Measurements from ENCODE around the gene DPM2. TPM values are rescaled to one million over a fixed set of nuclear protein-coding genes. Genes with fewer than 3 reads are reported as not detected.

The DPM2 gene, protein sequence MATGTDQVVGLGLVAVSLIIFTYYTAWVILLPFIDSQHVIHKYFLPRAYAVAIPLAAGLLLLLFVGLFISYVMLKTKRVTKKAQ
- total RNA-seq: 15.5 and 21.0 TPM in 2 replicates

DNA sequence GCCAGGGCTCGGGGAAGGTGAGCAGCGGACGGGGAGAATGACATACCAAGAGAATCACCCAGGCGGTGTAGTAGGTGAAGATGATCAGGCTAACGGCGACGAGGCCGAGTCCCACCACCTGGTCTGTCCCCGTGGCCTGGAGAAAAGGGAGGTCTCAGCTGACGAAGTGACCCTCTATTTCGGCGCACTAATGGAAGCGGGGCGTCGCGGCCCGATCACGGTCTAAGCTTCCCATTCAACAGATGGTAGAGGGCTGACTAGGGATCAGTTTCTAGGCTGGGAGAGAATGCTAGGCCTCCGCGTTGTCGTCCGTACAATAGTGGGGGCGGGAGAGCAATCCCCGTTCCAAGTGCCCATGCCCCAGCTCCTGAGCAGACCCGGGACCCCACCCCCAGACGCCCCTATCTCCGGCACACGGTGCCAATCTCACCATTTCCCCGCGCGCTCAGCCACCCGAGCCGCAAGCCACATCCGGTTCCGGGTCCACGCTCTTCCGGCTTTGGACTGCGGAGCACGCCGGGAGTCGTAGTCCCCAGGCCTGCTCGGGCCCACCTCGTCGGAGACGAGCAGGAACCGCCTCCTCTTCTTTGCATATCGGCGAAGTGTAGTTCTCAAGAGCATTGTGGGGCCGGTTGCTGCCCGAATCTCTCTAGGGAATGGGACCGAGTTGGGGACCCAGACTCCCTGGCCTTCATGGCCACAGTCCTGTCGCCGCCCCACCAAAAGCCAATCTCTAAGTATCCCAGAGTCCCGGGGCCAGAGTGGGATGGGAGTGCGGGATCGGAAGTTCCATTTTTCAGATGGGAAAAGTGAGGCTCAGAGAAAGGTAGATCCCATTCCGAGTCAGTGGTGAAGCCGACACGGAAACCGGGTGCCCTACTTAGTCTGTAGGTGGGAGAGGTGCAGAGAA is at the start of gene DPM2:
Gene DPM2, minus strand, starts transcription at position 467 of the 910 bp plus-strand sequence. Its CDS starts 34 bp downstream, at position 433.

DNA sequence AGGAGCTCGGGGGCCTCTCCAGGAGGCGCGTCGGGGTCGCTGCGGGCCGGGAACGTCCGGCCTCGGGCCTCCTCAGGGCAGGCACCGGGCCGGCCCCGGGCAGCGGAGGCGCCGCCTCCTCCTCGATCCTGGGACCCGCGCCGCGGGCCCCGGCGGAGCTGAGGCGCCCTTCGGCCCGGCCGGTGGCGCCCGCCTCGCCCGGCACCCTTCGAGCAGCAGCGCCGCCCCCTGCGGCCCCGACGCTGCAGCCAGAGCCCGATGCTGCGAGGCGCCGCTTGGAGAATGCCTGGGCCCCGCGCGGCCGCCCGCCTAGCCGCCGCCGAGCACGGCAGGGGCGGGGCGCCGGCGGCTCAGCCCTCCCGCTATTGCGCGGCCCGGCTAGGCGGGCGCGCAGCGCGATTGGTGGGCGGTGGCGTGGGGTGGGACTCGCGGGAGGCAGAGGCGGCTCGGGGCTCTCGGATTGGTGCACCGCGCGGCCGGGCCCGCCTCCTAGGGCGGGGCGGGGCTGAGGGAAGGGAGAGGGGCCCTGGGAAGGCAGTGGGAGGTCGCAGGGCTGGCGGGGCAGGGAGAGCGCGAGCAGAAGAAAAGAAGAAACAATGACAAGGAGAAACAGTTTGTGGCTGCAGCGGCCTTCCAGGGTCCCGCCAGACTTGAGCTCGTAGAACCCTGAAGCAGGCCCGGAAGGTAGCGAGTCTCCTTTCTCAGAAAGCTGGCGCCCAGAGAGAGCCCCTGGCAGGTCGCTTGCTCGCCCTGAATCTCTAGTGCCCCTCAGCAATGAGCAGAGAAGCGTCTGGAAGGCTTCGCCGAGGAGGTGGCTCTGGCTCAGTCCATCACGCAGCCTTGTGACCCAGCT is 43.3 kb upstream of the DPM2 start, which contains the start of gene EEIG1:
Gene EEIG1, minus strand, starts transcription at position 284 of the 853 bp plus-strand sequence. CDS start 852 bp downstream, outside the sequence.

DNA sequence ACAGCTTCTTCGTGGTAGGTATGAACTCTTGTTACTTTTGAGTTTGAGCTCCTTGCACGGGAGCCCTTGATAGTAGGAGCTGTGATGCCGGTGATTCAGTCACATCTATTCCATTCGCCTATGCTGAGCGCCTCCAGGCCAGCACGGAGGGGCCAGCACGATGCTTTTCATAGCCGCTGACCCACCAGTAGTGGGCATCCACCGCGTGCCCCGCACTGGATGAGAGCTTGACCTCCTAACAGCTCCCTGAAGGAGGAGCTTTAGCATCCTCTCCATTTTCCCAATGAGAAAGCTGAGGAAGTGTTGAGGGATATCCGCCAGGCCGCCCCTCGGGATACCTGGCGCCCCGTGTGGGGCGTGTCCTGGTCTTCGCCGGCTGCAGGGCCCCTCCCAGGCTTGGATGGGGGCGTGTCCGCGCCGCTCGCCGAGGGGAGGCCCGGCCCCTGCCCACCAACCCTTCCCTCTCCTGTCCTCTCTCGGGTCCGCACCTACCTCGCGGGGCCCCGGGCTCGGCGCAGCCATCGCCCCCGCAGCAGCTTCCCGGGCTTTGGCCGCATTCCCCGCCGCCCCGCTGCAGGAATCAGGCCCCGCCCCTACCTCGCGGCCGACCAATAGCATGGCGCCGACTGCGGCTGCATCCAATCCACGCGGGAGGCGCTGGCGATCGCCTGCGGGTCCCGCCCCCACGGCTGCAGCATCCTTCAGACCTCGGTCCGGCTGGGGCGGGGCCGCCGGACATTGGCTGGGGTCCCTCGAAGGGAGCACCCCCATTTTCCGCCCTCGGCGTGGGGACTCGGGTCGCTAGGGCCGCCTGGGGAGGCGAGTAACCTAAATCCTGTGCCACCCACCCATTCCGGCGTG is 7.2 kb downstream of the DPM2 start, which contains the start of gene PIP5KL1:
Gene PIP5KL1, minus strand, starts transcription at position 547 of the 861 bp plus-strand sequence. Its CDS starts 25 bp downstream, at position 522.

DNA sequence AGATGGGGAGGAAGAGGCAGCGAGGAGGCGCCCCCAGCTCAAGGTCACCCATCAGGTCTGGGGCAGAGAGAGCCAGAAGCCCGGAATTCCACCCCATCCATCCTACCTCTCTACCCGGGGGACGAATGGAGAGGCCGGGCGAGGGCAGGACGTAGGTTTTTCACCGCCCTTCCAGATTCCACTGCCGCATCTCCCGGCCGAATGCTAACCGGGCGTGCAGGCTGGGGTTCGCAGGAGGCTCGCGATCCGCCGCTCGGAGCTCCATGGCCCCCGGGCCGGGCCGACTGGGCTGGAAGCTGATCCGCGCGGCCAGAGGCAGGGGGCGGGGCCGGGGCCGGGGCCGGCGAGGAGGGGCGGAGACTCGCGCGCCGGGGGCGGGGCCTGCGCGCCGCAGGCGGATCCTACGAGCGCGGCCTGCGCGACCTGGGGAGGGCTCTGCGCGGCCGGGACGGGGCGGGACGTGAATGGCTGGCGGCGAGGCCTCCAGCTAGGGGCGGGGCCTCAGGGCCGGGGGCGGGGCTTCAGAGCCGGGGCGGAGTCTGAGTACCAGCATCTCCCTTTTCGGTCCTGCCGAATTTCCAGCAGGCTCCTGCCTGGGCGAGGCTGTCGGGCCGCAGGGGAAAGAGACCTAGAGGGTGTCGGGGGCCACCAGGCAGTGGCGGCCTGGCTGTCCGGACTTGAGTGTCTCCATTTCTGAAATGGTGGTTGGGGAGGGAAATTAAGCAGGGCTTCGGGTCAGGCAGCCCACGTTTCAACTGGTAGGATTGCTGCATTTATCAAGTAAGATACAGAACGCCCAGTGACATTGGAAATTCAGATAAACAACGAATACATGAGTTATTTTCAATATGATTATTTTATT is 20.7 kb downstream of the DPM2 start, which contains the start of gene ST6GALNAC4:
Gene ST6GALNAC4, minus strand, starts transcription at position 322 of the 862 bp plus-strand sequence. CDS start 622 bp downstream, outside the sequence.

DNA sequence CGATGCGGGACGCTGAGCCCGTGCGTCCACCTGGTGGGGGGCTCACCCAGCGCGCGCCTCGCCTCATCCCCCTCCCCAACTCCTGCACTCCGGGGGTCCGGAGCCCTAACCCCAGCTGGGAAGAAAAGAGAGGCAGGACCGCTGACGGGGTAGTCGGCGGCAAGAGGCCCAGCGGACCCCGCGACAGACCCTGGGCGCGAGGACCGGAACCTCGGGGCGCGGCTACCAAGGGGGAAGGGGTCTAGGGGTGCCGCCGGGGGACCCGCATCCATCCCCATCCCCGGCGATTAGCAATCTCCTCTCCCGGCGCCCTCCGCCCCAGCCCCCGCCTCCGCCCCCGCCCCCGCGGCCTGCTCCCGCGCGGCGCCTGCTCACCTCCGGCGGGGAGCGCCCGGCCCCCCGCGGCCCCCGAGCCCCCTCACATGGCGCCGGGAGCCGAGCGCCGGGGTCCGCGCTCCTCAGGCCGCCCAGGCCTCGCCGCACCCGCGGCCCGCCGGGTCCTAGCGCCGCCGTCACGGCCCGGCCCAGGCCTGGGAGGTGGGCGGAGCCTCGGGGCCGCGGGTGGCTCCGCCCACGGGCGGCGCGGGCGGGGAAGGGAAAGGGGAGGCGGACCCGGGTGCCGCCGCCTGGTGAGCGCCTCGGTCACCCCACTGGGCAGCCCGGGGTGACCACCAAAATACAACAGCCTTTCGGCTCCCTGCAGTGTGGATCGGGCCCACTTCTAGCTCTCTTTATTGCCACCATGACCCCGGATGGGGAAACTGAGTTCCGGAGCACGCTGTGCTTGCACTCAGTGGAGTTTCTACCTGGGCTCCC is 38.3 kb downstream of the DPM2 start, which contains the start of gene ST6GALNAC6:
Gene ST6GALNAC6, minus strand, starts transcription at position 476 of the 816 bp plus-strand sequence. CDS start 1,622 bp downstream, outside the sequence.

Other genes starting within 250 kb of the DPM2 start
- 0.51 TPM in 1 of 2 replicates, not detected in the other for gene CFAP157, start 230.9 kb downstream of the DPM2 start, total RNA-seq
- gene PTRH1, start 222.2 kb downstream of the DPM2 start, total RNA-seq: 12.0 and 22.5 TPM in 2 replicates
- gene TTC16, start 221.8 kb downstream of the DPM2 start, total RNA-seq: not detected in 2 replicates
- 13.4 and 19.6 TPM in 2 replicates for gene TOR2A, start 202.6 kb downstream of the DPM2 start, total RNA-seq
- 0.23 and 0.94 TPM in 2 replicates for gene SH2D3C, start 159.2 kb downstream of the DPM2 start, total RNA-seq
- gene CDK9, start 151.8 kb downstream of the DPM2 start, total RNA-seq: 19.6 and 46.1 TPM in 2 replicates
- 55.2 and 63.8 TPM in 2 replicates for gene FPGS, start 135.0 kb downstream of the DPM2 start, total RNA-seq
- 74.1 and 186 TPM in 2 replicates for gene ENG, start 83.2 kb downstream of the DPM2 start, total RNA-seq
- gene AK1, start 60.2 kb downstream of the DPM2 start, total RNA-seq: 46.2 and 90.9 TPM in 2 replicates
- gene ST6GALNAC6, start 38.3 kb downstream of the DPM2 start, total RNA-seq: 83.8 and 100 TPM in 2 replicates
- 47.5 and 59.7 TPM in 2 replicates for gene ST6GALNAC4, start 20.8 kb downstream of the DPM2 start, total RNA-seq
- gene PIP5KL1, start 7.1 kb downstream of the DPM2 start, total RNA-seq: 7.9 and 8.9 TPM in 2 replicates
- 12.5 and 14.1 TPM in 2 replicates for gene EEIG1, start 43.1 kb upstream of the DPM2 start, total RNA-seq
- 8.7 and 10.9 TPM in 2 replicates for gene NAIF1, start 129.5 kb upstream of the DPM2 start, total RNA-seq
- gene SLC25A25, start 130.4 kb upstream of the DPM2 start, total RNA-seq: 13.7 and 16.2 TPM in 2 replicates
- 55.7 and 63.9 TPM in 2 replicates for gene PTGES2, start 189.9 kb upstream of the DPM2 start, total RNA-seq
- 0.23 TPM in 1 of 2 replicates, not detected in the other for gene LCN2, start 211.6 kb upstream of the DPM2 start, total RNA-seq
- 251 and 261 TPM in 2 replicates for gene BBLN, start 222.4 kb upstream of the DPM2 start, total RNA-seq